IMR-90 (cell line): ENCODE measurements around the gene MAPK1. TPM values are rescaled to one million over a fixed set of nuclear protein-coding genes. Genes with fewer than 3 reads are reported as not detected.
A peak's percentile ranks its signal among the peaks of the same experiment; 100 is the strongest.

Experiments
- ATAC-seq: fragments of 200-7000 bp; cut with Tn5 transposase; 2 replicates; pipeline ENCODE4 v1.9.1; 2020; ENCODE audit warnings: low read depth, mild to moderate bottlenecking, moderate library complexity
- BruUV-seq: library from RNA; stranded (reverse); fragments of 400-500 nt; replicated peaks from 2 replicates; lab custom pipeline; 2021; lab: Mats Ljungman, UMichigan
- CTCF ChIA-PET: fragments of 300-600 bp; formaldehyde crosslinking; extraction: SDS; loops from one replicate; lab custom pipeline; 2021; ENCODE audit warnings: antibody characterized with exemption; lab: Yijun Ruan, JAX
- POLR2A ChIA-PET: fragments of 300-600 bp; sonication (Branson Sonifier 250); formaldehyde crosslinking; loops from one replicate; lab custom pipeline; 2022; ENCODE audit warnings: antibody characterized with exemption; ENCODE audit not compliant: unreplicated experiment; lab: Charles Lee
- DNase-seq: peaks from one replicate; pipeline ENCODE4 v3.0.0; 2013
- H2AFZ ChIP-seq: replicated peaks from 2 replicates; pipeline ENCODE3; 2013; ENCODE audit warnings: low read length, mild to moderate bottlenecking; ENCODE audit not compliant: poor library complexity
- H2AK5ac ChIP-seq: 2 replicates; pipeline ENCODE4 v1.6.1; 2013; ENCODE audit warnings: low read depth, low read length, inconsistent platforms
- H2AK9ac ChIP-seq: replicated peaks from 2 replicates; pipeline ENCODE3; 2013; ENCODE audit warnings: mild to moderate bottlenecking, low read depth, low read length, moderate library complexity; ENCODE audit not compliant: poor library complexity
- H2BK120ac ChIP-seq: 2 replicates; pipeline ENCODE4 v1.6.1; 2013; ENCODE audit warnings: low read depth, low read length, inconsistent platforms
- H2BK15ac ChIP-seq: 3 replicates; pipeline ENCODE4 v1.6.1; 2013; ENCODE audit warnings: low read depth, low read length, inconsistent platforms
- H2BK20ac ChIP-seq: 2 replicates; pipeline ENCODE4 v1.6.1; 2013; ENCODE audit warnings: low read depth, mild to moderate bottlenecking, inconsistent platforms, low read length, moderate library complexity
- H2BK5ac ChIP-seq: 2 replicates; pipeline ENCODE4 v1.6.1; 2013; ENCODE audit warnings: mild to moderate bottlenecking, low read depth, low read length, inconsistent platforms; ENCODE audit not compliant: poor library complexity, severe bottlenecking
- H3K14ac ChIP-seq: replicated peaks from 2 replicates; pipeline ENCODE4 v1.6.1; 2013; ENCODE audit warnings: low read depth, low read length, inconsistent platforms
- H3K18ac ChIP-seq: 2 replicates; pipeline ENCODE4 v1.6.1; 2013; ENCODE audit warnings: low read depth, low read length, control low read depth
- H3K23ac ChIP-seq: 2 replicates; pipeline ENCODE4 v1.6.1; 2013; ENCODE audit warnings: low read depth, low read length, inconsistent platforms
- H3K27ac ChIP-seq: 2 replicates; pipeline ENCODE4 v1.5.1; 2013; ENCODE audit warnings: mild to moderate bottlenecking, control low read depth, low read length; ENCODE audit not compliant: insufficient read depth
- H3K27me3 ChIP-seq: 2 replicates; pipeline ENCODE4 v1.6.1; 2013; ENCODE audit warnings: low read length; ENCODE audit not compliant: control insufficient read depth, insufficient read depth
- H3K36me3 ChIP-seq: 2 replicates; pipeline ENCODE4 v1.6.1; 2013; ENCODE audit warnings: low read length, mixed read lengths; ENCODE audit not compliant: control insufficient read depth, insufficient read depth
- H3K4ac ChIP-seq: 2 replicates; pipeline ENCODE4 v1.6.1; 2013; ENCODE audit warnings: low read depth, low read length, inconsistent platforms
- H3K4me1 ChIP-seq: 2 replicates; pipeline ENCODE4 v1.6.1; 2013; ENCODE audit warnings: low read length, mixed read lengths; ENCODE audit not compliant: control insufficient read depth, insufficient read depth
- H3K4me2 ChIP-seq: 2 replicates; pipeline ENCODE4 v1.6.1; 2013; ENCODE audit warnings: low read depth, mild to moderate bottlenecking, control low read depth, low read length, moderate library complexity
- H3K4me3 ChIP-seq: 2 replicates; pipeline ENCODE4 v1.5.1; 2013; ENCODE audit warnings: low read depth, mild to moderate bottlenecking, control low read depth, low read length, moderate library complexity; ENCODE audit not compliant: insufficient read depth
- H3K56ac ChIP-seq: 2 replicates; pipeline ENCODE4 v1.6.1; 2013; ENCODE audit warnings: low read length, inconsistent platforms; ENCODE audit not compliant: insufficient read depth; ENCODE audit errors: extremely low read depth
- H3K79me1 ChIP-seq, 2 experiments: 2 replicates each; pipeline ENCODE4 v1.6.1; 2013; ENCODE audit warnings: low read length in 2 of 2, inconsistent platforms in 1 of 2, low read depth in 1 of 2
- H3K9ac ChIP-seq: 2 replicates; pipeline ENCODE4 v1.6.1; 2013; ENCODE audit warnings: low read depth, low read length, control low read depth
- H3K9me1 ChIP-seq: 2 replicates; pipeline ENCODE4 v1.6.1; 2013; ENCODE audit warnings: low read length, inconsistent platforms; ENCODE audit not compliant: insufficient read depth
- H3K9me3 ChIP-seq: 2 replicates; pipeline ENCODE4 v1.6.1; 2013; ENCODE audit warnings: low read length; ENCODE audit not compliant: control insufficient read depth, insufficient read depth
- H4K20me1 ChIP-seq: 2 replicates; pipeline ENCODE4 v1.6.1; 2013; ENCODE audit warnings: low read length, inconsistent platforms; ENCODE audit not compliant: insufficient read depth
- H4K5ac ChIP-seq: 2 replicates; pipeline ENCODE4 v1.6.1; 2013; ENCODE audit warnings: mild to moderate bottlenecking, low read depth, low read length, control low read depth
- H4K8ac ChIP-seq, 2 experiments: 2 replicates each; pipeline ENCODE4 v1.6.1; 2013; ENCODE audit warnings: low read depth in 2 of 2, low read length in 2 of 2, control low read depth in 1 of 2, inconsistent platforms in 1 of 2
- H4K91ac ChIP-seq: 2 replicates; pipeline ENCODE4 v1.6.1; 2013; ENCODE audit warnings: low read depth, low read length, inconsistent platforms; ENCODE audit not compliant: insufficient read depth
- CHD1 ChIP-seq: IDR thresholded peaks from 2 replicates; pipeline ENCODE4 v1.6.1; 2012; ENCODE audit warnings: low read depth, low read length, improper control_type of control experiment
- CTCF ChIP-seq: conservative IDR thresholded peaks from 2 replicates; pipeline ENCODE4 v1.5.1; 2012; ENCODE audit warnings: mild to moderate bottlenecking, low read depth, low read length, improper control_type of control experiment
- ELK1 ChIP-seq: fragments of 150-350 bp; IDR thresholded peaks from 2 replicates; pipeline ENCODE4 v1.6.1; 2016; ENCODE audit warnings: low read depth, mild to moderate bottlenecking, low read length, moderate library complexity, borderline replicate concordance
- MXI1 ChIP-seq: IDR thresholded peaks from 2 replicates; pipeline ENCODE4 v1.6.1; 2012; ENCODE audit warnings: low read depth, mild to moderate bottlenecking, low read length, moderate library complexity, borderline replicate concordance
- POLR2A ChIP-seq: IDR thresholded peaks from 2 replicates; pipeline ENCODE4 v1.6.1; 2012; ENCODE audit warnings: mild to moderate bottlenecking, low read depth, low read length
- RCOR1 ChIP-seq: IDR thresholded peaks from 2 replicates; pipeline ENCODE4 v1.6.1; 2012; ENCODE audit warnings: mild to moderate bottlenecking, low read length, improper control_type of control experiment; ENCODE audit not compliant: insufficient replicate concordance
- USF2 ChIP-seq: fragments of 150-350 bp; IDR thresholded peaks from 2 replicates; pipeline ENCODE4 v1.6.1; 2017; ENCODE audit warnings: mild to moderate bottlenecking, antibody characterized with exemption, low read length, low read depth
- WGBS, 2 experiments: methylation state at CpG; one replicate each; pipeline versions ENCODE4 v1.1.5 to v1.1.7; 2013; ENCODE audit warnings: missing lambda C conversion rate in 2 of 2; ENCODE audit not compliant: insufficient read length in 1 of 2; ENCODE audit errors: extremely low coverage in 2 of 2; 5-methylcytosine and 5-hydroxymethylcytosine counted together
- dilution Hi-C: fragments of 300-500 bp; cut with HindIII; formaldehyde crosslinking; loops from one replicate; pipeline ENCODE4 v1.14.3; 2018; ENCODE audit warnings: low sequenced_read_pairs; ENCODE audit not compliant: unreplicated experiment
- in situ Hi-C: fragments of 300-500 bp; cut with MboI; formaldehyde crosslinking; loops from 3 replicates; pipeline ENCODE4 v1.14.3; 2019; ENCODE audit warnings: low sequenced_read_pairs, inconsistent platforms, mixed read lengths
- intact Hi-C: fragments of 100-400 bp; cut with micrococcal nuclease; formaldehyde crosslinking; loops from 2 replicates; pipeline ENCODE4 v1.10.0; 2022
- polyA plus RNA-seq, 3 experiments: library from polyadenylated mRNA; depleted of rRNA; stranded (reverse); fragments of >200 nt; gene quantifications; 2 replicates each; pipeline ENCODE4 v1.2.3, GENCODE V29; 2012; ENCODE audit warnings: low replicate concordance in 1 of 3
- total RNA-seq: library from RNA; depleted of rRNA; stranded (reverse); fragments of >200 nt; gene quantifications from 2 replicates; pipeline ENCODE4 v1.2.3, GENCODE V29; 2012

The MAPK1 gene
- total and polyA plus RNA-seq, 2 of the 4 experiments (the other 2 are of a cell fraction): 41.0 to 51.3 TPM

- peaks cover 5% of the 10 kb centered on the region; the same call in 1 of the 2 replicates for H4K20me1 ChIP-seq
- H2AK9ac ChIP-seq: no peak overlapping the region
- intact Hi-C loops: no loop called here
- no peak for ATAC-seq
- DNase-seq: peak; percentile 34
- H2AK5ac ChIP-seq: no peak overlapping the region
- ChIA-PET CTCF (interaction anchor here (0.6 kb wide), 1 partner anchor 14 kb away, joined by 4 read pairs; no protein-coding TSS in a partner anchor), POLR2A (no interaction called here)
- H4K8ac ChIP-seq: no peak overlapping the region
- no peaks in the 10 kb centered on the region for H3K9me3 ChIP-seq
- H3K4me3 ChIP-seq: no peak overlapping the region
- no peak overlapping the region for H2BK20ac ChIP-seq
- in situ Hi-C loops: no loop called here
- TF ChIP-seq CHD1: no peak
- no peak for TF ChIP-seq CTCF
- TF ChIP-seq ELK1: no peak
- no peak for TF ChIP-seq RCOR1
- TF ChIP-seq USF2: no peak
- no peak for TF ChIP-seq POLR2A
- TF ChIP-seq MXI1: no peak
- peaks cover 12% of the 10 kb centered on the region for H3K9me1 ChIP-seq
- H3K27me3 ChIP-seq: no peaks in the 10 kb centered on the region
- 100% methylated on average over 9 of the region's 9 CpGs; no CpG with 5 or more reads in 1 of the 2 experiments for WGBS, 2 experiments
- no peak overlapping the region for H3K4me2 ChIP-seq
- no peak overlapping the region for H4K91ac ChIP-seq
- H3K23ac ChIP-seq: no peak overlapping the region
- no peak overlapping the region for H3K27ac ChIP-seq
- H3K4ac ChIP-seq: no peak overlapping the region
- dilution Hi-C loops: no loop called here
- H2AFZ ChIP-seq: no peak overlapping the region
- BruUV-seq: no TSS peak
- H2BK15ac ChIP-seq: no peak overlapping the region
- no peak overlapping the region for H3K9ac ChIP-seq
- H4K5ac ChIP-seq: no peak overlapping the region
- no peak overlapping the region for H2BK5ac ChIP-seq
- no peak overlapping the region for H3K14ac ChIP-seq
- H3K4me1 ChIP-seq: no peaks in the 10 kb centered on the region
- H3K18ac ChIP-seq: no peak overlapping the region
- H3K79me1 ChIP-seq: peaks cover 38 to 62% of the 10 kb centered on the region in 2 experiments
- no peak overlapping the region for H2BK120ac ChIP-seq
- peaks cover 46% of the 10 kb centered on the region for H3K36me3 ChIP-seq
- no peak overlapping the region for H3K56ac ChIP-seq
Measured at GRCh38 chr22:21802056-21802455, 65.4 kb downstream of the MAPK1 start.
